ENCODE results near the gene C17orf67.

The C17orf67 gene

DNA sequence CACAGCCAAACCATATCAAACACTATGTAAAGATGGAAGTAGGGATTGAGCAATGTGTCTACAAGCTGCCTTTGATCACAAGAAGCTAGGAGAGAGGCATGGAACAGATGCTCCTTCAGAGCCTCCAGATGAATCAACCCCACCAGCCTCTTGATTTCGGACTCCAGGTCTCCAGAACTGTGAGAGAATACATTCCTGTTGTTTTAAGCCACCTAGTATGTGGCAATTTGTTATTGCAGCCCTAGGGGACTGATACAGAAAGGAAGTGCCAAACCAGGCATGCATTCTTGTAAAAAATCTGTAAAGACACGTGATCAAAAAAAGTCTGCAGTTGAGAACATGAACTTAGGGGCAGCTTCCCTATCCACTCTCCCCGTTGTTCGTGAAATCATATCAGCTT lies 91.1 kb downstream of the C17orf67 start:
- Histone ChIP-seq H3K4me3 (ENCODE audit: low read depth in 1 of 2, low read length in 2 of 2) (no peak overlapping the region), H3K36me3 (ENCODE audit: insufficient read depth, low read length) (no peaks in the 10 kb centered on the region), H3K79me2 (ENCODE audit: insufficient read depth, low read length) (no peaks in the 10 kb centered on the region), H3K9ac (ENCODE audit: low read depth, low read length) (no peak overlapping the region), H2AFZ (ENCODE audit: low read depth, low read length) (no peak overlapping the region), H3K27me3 (ENCODE audit: insufficient read depth, low read length, poor library complexity) (no peaks in the 10 kb centered on the region), H3K9me3 (ENCODE audit: insufficient read depth, low read length, severe bottlenecking) (no peaks in the 10 kb centered on the region), H3K4me2 (ENCODE audit: insufficient read depth, low read length) (no peak overlapping the region), H4K20me1 (ENCODE audit: insufficient read depth, low read length) (no peaks in the 10 kb centered on the region), H3K27ac (ENCODE audit: low read length) (no peak overlapping the region), H3K4me1 (ENCODE audit: insufficient read depth, low read length) (no peaks in the 10 kb centered on the region)
- ATAC-seq (ENCODE audit: insufficient read depth, low read depth): no peak
- TF ChIP-seq EZH2 (IDR thresholded peaks at IDR 0.05; ENCODE audit: borderline replicate concordance, low read depth, low read length, severe bottlenecking): no peak
- TF ChIP-seq, protein P1, sequence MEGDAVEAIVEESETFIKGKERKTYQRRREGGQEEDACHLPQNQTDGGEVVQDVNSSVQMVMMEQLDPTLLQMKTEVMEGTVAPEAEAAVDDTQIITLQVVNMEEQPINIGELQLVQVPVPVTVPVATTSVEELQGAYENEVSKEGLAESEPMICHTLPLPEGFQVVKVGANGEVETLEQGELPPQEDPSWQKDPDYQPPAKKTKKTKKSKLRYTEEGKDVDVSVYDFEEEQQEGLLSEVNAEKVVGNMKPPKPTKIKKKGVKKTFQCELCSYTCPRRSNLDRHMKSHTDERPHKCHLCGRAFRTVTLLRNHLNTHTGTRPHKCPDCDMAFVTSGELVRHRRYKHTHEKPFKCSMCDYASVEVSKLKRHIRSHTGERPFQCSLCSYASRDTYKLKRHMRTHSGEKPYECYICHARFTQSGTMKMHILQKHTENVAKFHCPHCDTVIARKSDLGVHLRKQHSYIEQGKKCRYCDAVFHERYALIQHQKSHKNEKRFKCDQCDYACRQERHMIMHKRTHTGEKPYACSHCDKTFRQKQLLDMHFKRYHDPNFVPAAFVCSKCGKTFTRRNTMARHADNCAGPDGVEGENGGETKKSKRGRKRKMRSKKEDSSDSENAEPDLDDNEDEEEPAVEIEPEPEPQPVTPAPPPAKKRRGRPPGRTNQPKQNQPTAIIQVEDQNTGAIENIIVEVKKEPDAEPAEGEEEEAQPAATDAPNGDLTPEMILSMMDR (IDR thresholded peaks at IDR 0.05; ENCODE audit: borderline replicate concordance, extremely low read depth, low read length, poor library complexity, severe bottlenecking): no peak
- no peak for DNase-seq
